PC-3 (cell line): Measurements from ENCODE around the gene THUMPD2.

Experiments used
- CTCF ChIP-seq: fragments of 300-600 bp; sonication (generic); conservative IDR thresholded peaks from 2 replicates; pipeline ENCODE4 v1.5.1; 2017; ENCODE audit warnings: antibody characterized with exemption, low read depth, mild to moderate bottlenecking, low read length
- EZH2 ChIP-seq: fragments of 300-600 bp; sonication (generic); IDR thresholded peaks from one replicate; pipeline ENCODE4 v1.6.1; 2017; ENCODE audit warnings: antibody characterized with exemption, mild to moderate bottlenecking, low read length; ENCODE audit not compliant: unreplicated experiment
- EZH2phosphoT487 ChIP-seq: fragments of 300-600 bp; sonication (generic); IDR thresholded peaks from 2 replicates; pipeline ENCODE4 v1.6.1; 2018; ENCODE audit warnings: mild to moderate bottlenecking, antibody characterized with exemption, low read length, borderline replicate concordance

DNA sequence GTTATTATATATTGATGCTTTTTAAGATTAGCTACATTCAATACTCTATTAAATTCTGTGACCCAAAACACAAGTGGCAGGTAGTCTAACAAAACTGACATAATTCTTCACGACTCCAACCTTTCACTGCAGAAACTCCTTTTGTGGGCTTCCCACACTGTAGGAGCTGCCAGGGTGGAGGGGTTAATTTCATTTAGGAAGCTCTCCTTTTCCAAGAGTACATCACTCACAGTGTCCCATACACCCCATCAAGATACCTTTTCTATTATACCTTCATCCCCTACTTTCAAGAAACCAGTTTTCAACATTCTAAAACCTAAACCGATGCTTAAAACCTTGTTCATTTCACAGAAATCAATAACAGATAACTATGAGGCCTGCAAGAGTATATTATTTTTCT, 825 bp downstream of the THUMPD2 start:
- TF ChIP-seq CTCF (no peak), EZH2 (no peak), EZH2phosphoT487 (no peak)
